Frontal cortex (tissue), 4 donors: Measurements from ENCODE around the gene SMC3. TPM values are rescaled to one million over a fixed set of nuclear protein-coding genes. Genes with fewer than 3 reads are reported as not detected.
"Not testable (repeated sequence)": the region's sequence is repeated elsewhere in the genome, so short reads cannot be mapped to it uniquely, and the experiment has no call there.

ENCODE experiments used
- DNase-seq, 2 donors: peaks; one replicate each; pipeline ENCODE4 v3.0.0; 2012; ENCODE audit warnings: low spot score in 2 of 2
- FAIRE-seq: peaks from 2 replicates; lab custom pipeline; 2012; peaks lifted over from hg19 to GRCh38; lab: Jason Lieb, UNC
- total RNA-seq: library from RNA; depleted of rRNA; stranded (reverse); fragments of >200 nt; gene quantifications from one replicate; pipeline ENCODE4 v1.2.3, GENCODE V29; 2014
- donor health status: control.
- donor health status: control.
- donor health status: control.

The SMC3 gene
- total RNA-seq, 1 donor from 2014 or later: 55.4 TPM

DNA sequence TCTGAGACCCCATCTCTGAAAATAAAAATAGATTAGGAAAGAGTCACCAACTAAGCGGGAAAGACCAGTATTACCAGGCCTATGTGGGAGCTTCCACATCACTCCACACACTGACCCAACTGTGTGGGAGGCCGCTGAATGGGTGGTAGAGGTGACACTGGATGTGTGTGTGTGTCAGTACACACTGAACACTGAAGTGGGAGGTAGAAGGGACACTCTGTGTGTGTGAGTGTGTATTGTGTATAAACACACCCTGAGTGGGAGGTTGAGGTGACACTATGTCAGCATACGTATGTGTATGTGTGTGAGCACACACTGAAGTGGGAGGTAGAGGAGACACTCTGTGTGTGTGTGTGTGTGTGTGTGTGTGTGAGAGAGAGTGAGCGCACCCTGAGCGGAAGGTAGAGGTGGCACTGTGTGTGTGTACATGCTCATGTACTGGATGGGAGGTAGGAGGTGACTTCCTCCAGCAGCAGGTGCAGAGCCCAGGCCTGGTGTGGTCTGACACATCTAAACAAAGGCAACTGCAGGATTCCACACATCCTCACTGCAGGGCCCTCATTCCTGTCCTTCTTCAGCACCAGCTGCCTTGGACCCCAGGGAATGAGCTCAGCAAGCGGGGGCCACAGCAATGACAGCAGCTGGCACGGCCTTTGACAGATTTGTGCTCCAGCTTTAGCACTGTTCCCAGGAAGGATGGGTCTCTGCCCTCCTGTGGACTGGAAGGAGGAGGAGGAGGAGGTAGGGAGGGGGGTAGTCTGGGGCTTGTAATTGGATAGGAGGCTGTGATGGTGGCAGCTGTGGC is 50.1 kb downstream of the SMC3 start:
- DNase-seq (no peak), FAIRE-seq (no peak)

DNA sequence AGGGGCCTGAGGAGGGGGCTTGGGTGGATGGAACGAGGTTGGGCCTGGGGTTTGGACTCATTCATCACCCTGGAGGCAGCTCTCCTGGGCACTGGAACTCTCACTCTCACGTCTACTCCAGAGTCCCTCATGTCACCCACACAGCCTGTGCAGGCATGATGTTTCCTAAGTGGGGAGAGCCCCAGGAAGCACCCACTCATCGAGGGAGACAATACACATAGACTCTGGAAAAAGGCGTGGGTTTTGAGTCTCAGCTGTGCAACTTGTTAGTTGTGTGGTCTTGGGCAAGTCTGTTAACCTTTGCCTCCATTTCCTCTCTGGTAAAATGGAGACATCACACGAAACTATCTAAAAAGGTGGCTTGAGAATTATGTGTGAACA is 50.7 kb downstream of the SMC3 start:
- DNase-seq (no peak), FAIRE-seq (no peak)

DNA sequence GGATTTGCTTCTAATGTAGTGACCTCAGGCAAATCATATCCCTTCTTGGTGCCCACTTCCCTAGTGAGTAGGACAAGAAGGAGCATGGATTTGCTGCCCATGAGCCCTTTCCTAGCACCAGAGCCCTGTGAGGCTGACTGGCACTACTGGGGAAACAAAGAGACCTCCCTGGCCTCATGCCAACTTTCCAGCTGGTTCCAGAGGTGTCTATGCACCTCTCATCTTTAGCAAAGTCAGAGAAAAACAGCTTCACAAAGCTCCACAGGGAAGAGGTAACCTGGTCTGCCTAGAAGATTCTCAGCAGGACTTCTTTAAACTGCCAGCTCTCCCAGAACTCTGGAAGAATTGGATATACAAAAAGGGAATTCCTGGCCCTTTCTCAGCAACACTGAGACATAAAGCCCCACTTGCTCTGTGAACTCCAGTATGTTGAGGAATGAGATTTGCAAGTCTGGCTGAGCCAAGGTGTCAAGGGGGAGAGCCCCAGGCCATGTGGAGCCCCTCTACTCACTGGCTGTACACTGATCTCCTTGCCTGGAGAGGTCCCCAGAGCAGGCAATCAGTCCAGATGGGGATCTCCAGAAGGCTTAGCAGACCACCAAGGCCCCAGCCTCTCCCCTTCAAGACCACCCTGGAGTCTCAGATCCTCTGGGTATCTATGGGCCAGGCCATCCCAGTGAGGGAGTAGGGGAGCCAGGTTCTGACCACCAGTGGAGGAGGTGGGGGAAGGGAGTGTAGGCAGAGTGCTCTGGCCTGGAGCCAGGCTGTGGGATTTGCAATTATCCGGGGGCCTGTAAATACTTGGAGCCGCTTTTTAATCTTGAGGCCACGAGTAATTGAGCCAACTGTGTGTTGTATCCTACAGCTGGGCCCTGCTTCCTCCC is 52.3 kb downstream of the SMC3 start:
- DNase-seq (no peak), FAIRE-seq (no peak)

DNA sequence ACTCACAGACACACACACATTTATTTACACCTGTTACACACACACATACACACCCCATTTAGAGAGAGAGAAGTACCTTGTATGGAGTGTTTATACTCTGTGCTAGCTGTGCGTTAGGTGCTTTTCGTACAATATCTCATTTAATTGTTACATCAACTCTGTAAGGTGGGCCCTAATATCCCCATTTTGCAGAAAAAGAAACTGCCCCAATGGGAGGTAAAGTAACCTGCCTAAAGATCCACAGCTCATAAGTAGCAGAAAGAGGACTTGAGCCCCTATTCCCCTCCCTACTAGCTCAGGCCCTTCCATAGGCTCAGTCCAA is 52.9 kb downstream of the SMC3 start:
- DNase-seq (no peak), FAIRE-seq (no peak)

DNA sequence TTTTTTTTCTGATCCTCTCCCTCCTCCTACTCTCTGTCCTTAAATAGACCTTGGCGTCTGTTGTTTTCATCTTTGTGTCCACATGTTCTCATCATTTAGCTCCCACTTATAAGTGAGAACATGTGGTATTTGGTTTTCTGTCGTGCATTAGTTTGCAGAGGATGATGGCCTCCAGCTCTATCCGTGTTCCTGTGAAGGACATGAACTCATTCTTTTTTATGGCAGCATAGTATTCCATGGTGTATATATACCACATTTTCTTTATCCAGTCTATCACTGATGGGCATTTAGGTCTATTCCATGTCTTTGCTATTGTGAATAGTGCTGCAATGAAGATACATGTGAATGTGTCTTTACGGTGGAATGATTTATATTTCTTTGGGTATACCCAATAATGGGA is 55.8 kb downstream of the SMC3 start:
- not testable (repeated sequence) for FAIRE-seq, DNase-seq

DNA sequence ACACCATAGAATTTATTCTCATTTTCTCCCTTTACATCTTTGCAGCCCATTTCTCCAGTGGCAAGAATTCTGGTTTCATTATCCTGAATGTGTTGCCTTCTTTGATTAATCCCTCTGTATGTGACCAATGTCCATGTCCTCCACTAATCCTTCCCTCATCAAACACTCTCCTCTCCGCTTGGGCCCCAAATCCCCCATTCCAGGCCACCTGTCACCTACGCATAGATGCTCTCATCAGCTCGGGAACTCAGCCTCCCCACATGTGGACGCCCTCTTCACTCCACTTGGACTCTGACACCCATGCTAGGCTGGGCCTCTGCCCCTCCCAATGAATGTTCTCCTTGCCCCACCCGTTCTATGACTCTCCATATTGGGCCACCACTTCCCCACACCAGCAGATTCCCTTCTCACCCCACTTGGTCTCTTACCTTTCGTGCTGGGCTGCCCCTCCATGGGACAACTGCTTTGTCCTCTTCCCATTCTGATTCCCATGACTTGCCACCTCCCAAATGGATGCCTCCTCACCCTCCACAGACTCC is 57.9 kb downstream of the SMC3 start:
- FAIRE-seq: no peak
- no peak for DNase-seq

DNA sequence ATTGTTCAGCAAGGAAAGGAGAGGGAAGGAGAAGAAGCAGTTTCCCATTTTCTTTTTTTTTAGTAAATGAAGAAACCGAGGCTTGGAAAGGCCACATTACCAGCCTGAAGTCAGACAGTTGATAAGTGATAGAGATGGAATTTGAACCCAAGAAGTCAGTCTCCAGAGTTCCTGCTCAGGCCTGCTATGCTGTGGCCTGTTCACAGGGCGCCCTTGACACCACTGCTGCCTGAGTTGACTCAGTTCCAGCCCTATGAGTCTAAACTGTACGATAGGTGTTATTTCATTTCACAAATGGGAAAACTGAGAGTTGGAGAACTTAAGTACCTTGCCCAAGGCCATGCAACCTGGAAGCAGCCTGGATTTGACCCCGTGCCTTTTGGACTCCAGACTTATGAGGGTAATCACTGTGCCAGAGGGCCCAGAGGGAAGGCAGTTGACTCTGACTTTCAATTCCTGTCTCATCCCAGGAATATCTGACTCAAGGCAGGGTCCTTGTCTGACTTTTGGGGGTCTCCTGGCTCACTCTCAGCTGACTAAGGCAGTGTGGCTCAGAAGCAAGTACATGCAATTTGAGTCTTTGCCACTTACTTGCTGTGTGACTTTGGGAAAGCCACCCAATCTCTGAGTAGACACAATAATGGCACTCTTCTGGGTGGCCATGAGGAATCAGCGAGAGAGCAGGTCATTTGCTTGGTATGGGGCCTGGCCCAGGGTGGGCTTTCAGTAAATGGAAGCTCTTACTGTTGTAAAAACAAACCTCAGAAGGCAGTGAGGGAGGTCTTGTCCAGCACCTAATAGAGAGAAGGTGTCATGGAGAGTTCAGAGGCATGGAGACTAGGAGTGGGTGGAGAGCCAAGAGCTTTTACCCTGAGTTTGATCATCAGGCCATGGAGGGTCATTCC is 58.7 kb downstream of the SMC3 start:
- DNase-seq (no peak), FAIRE-seq (no peak)

DNA sequence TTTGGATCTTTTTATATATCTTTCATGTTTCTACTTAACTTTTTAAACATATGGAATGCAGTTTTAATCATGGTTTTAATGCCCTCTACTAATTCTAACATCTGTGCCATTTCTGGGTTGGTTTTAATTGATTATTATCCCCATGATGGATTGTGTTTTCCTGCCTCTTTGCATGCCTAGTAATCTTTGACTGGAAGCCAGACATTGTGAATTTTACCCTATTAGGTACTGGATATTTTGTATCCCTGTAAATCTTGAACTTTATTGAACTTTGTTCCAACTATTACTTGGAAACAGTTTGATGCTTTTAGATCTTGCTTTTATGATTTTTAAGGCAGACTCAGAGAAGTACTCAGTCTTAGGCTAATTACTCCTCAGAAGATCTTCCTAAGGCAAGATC is 60.7 kb downstream of the SMC3 start:
- DNase-seq: no peak
- no peak for FAIRE-seq

DNA sequence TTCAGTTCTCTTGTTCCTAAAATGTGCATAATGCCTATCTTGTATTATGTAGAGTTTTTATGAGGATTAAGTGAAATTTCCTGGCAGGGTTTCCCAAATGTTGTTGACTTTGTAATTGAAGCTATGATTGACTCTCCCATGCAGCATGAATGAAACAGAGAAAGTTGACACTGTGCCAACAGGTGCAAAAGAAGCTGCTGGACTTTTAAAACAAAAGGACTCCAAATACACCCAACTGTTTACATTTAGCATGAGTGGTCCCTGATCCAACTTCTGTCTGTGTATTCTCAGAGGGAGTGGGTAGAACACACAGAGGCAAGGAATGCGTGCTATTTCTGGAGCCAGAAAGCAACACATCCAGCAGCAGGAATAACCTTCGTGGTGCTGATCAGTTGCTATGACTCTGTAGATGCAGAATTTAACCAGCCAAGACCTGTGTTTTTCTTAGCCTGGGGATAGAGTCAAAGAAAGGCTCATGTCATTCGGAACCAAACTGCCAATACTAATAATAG is 62.2 kb downstream of the SMC3 start:
- no peak for FAIRE-seq

DNA sequence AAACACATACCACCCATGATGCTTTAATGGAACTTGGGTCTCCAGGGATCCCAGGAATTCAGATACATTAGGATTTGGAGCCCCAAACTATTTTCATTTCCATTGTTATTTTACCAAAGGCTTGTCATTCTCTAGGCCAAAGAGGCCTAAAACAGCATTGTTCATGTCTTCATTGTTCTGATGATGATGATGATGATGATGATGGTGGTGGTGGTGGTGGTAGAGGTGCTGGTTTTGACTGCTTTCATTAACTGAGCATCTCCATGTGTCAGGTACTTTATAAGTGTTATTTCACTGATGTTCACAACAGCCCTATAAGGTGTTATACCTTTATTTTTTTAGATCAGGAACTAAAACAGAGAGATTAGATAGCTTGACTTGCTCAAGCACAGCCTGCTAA is 64.4 kb downstream of the SMC3 start:
- FAIRE-seq: no peak
- DNase-seq: no peak

More for the DNA sequence above, 62.2 kb downstream of the SMC3 start:
- DNase-seq: no peak

DNA sequence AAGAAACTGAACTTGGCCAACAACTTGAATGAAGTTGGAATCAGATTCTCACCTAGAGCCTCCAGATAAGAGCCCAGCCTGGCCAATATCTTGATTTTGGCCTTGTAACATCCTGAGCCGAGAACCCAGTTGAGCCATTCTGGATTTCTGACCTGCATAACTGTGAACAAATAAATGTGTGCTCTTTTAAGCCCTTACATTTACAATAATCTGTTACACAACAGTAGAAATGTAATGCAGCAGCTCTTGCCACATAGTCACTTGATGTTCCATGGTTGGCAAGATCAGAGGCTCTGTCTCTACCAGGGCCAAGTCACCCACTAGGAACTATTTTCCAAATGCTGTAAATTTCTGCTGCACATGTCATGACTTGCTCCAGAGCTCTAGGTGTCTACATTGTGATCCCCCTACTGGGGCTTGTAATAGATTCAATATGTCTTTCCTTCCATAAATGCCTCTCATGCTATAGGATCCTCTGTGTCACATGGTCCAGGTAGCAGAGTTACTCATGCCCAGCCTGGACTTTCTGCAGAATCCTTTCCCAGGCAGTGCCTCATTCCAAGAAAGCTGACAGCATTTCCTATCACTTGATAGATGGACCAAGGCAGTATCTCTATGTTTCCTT is 65.2 kb downstream of the SMC3 start:
- no peak for FAIRE-seq
- DNase-seq: no peak

DNA sequence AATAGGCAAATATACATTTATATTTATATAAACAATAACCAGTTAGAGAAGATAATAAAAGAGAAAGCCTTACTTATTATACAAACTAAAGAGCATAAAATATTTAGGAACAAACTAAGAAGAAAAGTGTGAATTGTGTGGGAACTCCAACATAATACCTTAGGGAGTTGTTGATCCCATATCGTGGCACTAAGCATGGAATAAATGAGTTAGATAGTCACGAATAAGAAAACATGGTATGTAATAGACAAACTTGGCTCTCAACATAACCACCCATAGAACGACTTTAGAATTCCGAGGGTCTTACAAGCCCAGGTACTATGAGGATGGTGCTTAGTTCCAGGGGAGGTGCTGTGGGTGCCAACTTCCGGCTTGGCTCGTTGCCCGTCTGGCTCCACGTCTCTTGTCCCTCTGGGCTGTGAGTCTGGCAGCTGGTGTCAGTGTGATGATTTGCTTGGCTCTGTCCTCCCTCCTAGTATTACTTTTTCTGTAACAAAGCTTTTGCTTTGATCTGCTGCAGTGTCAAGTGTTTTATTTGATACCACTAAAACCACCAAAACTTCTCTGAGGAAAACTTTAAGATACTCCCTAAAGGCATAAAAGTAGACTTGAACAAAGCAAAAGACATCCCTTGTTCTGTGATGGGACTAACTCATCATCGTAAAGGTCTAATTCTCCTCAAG is 67.2 kb downstream of the SMC3 start:
- DNase-seq: no peak
- FAIRE-seq: no peak

DNA sequence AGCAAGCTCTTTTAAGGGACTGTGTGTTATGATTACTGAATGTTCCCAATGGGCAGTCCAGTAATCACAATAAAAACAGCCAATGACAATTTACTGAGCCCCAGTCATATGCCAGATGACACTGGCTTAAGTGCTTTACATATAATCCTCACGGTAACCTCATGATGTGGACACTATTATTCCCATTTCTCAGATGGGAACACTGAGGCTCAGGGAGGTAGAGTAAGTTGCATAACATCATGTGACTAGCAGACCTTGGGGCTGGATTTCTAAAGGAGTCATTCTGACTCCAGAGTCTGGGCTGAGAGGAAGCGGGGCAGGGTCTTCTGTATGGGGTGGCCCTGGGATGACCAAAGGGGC is 69.1 kb downstream of the SMC3 start:
- FAIRE-seq: no peak

DNA sequence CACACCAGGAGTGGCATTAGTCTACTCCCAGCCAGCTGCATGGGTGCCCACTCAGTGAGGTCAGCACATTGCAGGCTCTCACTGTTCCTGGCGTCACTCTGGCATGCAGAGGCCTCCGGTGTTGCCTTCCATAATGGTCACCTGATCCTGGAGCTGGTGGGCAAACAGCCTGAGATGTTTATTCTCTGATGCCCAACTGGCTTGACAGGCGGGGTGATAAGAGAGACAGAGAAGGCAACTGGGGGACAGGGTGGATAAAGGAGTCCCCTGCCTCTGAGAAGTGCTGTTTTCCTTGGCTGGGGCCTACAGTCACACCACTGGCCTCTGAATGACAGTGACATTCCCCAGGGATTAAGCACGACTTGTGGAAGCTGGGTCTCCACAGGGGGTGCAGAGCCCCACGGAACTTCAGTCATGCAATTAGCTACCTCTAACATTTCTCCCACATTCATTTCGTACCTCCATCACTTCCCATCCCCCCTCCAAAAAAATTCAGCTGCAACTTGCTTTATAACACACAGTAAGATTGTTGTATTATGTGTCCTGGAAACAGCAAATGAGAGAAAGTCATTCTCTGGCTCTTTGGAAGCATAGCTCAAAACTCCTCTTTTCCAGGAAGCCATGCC is 69.5 kb downstream of the SMC3 start:
- no peak for FAIRE-seq

More for the DNA sequence above, 69.1 kb downstream of the SMC3 start:
- DNase-seq: no peak

DNA sequence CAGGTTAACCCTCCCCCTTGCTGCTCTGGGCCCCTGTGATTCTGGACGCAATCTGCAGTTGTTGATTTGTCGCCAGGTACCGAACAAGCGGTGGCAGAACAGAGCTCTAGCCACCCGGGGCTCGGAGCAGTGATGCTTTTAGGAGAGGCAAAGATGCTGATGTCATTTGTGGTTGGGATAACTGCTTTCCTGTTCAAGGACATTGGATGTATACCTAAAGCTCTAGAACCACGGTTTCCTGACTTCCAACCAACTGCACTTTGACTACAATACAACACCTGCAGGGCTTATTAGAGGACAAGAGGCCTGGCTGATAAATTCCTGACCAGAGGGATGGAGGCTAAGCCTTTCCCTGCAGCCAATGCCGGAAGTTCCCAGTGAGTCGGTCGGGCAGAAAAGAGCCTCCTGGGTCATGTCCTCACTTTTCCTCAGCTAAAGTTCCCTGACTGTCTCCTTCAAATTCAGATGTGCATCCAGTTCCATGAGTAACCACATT is 70.1 kb downstream of the SMC3 start:
- FAIRE-seq (no peak), DNase-seq (no peak)

More for the DNA sequence above, 69.5 kb downstream of the SMC3 start:
- no peak for DNase-seq

DNA sequence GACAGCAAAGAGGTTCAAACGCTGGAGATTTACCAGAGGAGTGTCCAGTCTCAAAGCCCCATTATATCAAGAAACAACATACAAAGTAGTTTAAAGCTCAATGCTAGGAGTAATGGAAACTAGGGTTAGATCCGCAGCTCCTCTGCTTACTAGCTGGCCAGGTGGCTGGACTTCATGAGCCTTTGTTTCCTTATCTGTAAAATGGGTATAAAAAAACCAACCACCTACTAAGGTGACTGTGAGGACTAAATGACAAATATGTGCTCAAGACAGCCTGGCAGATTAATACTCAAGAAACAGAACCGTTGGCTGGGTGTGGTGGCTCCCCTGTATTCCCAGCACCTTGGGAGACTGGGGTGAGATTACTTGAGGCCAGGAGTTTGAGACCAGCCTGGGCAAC is 70.8 kb downstream of the SMC3 start:
- FAIRE-seq: no peak
- DNase-seq: no peak

DNA sequence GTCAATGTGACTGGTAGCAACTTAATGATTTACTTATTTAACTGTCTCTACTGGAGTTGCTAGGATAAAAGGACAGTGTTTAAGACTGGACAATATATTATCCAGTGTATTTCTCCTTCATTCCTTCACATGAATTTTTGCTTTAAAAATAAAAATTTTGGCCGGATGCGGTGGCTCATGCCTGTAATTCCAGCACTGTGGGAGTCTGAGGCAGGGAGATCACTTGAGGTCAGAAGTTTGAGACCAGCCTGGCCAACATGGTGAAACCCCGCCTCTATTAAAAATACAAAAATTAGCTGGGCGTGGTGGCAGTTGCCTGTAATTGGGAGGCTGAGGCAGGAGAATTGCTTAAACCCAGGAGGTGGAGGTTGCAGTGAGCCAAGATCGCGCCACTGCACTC is 71.6 kb downstream of the SMC3 start:
- FAIRE-seq, DNase-seq: not testable (repeated sequence)

DNA sequence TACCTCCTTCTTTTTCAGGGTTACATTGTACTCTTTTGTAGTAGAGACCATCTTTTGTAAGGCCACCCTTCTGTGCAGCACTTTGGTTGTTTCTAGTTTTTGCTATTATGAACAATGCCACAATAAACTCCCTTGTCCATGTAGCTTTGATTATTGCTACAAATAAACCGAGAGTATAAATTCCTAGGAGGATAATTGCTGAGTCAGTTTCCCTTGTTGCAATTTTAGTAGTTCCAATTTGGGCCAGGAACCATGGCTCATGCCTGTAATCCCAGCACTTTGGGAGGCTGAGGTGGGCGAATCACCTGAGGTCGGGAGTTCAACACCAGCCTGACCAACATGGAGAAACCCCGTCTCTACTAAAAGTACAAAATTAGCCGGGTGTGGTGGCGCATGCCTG is 72.4 kb downstream of the SMC3 start:
- DNase-seq, FAIRE-seq: not testable (repeated sequence)
